HG03460 (cell line): Measurements from ENCODE around the gene CA10.

Source experiments
- ATAC-seq: cut with Tn5 transposase; IDR thresholded peaks from one replicate; pipeline ENCODE4 v1.9.1; 2021; ENCODE audit not compliant: unreplicated experiment

CA10 gene

DNA sequence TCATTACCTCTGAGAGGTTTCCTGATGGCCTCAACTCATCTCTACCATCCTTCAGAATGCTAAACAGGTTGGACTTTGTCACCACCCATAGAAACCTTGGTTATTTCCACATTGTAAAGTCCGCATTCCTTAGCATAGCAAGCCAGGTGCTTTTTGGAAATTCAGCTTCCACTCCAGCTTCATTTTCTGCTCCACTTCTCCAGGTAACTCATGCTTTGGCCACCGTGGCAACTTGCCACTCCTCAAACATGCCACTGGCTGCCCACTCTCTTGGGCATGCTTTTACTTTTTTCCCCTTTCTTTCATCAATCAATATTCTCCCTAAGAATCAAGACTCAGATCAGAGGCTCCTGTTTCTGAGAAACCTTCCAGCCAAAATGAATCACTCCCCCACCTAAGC lies 203.3 kb downstream of the CA10 start:
- ATAC-seq = no peak

GRCh38 chr17:51954232-51954765 lies 204.2 kb downstream of the CA10 start:
- ATAC-seq = no peak

- no peak for ATAC-seq
Observed at GRCh38 chr17:51951741-51952140, 206.8 kb downstream of the CA10 start.

- ATAC-seq = no peak
Observed at GRCh38 chr17:51948128-51948527, 210.4 kb downstream of the CA10 start.

- no peak for ATAC-seq
Observed at GRCh38 chr17:51947160-51947735, 211.3 kb downstream of the CA10 start.

DNA sequence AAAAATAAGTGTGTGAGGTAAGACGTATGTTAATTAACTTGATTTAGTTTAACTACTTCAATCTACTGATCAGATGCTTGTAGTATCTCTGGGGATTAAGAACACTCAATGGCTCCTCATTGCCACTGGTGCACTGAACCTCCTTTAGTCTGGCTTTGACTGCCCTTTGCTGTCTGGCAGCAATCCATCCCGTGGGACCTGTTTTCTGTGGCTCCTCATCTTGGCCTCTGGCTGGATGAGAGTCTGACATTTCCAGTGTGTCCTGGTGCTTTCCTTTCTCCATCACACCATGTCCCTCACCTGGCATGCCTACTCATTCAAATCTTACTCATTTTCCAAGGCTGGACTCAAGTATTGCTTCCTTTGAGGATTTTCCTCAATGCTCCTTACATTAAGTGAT lies 212.2 kb downstream of the CA10 start:
- no peak for ATAC-seq

DNA sequence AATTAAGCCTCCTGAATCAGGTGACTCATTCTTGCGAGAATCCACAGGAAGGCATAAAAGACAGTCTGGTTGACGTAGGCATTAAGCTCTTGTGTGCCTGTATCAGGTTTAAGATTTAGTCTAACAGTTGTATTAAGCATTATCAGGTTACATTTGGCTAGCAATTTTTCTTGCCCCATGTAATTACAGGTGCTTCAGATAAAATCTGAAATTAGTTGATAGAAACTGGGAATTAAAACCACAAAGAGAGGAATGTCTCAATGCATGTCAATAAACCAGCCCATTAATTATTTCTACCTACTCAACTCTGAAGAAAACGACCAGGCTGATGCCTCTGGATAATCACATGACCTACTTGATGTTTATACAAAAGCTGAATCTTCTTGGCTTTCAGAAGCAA lies 217.2 kb downstream of the CA10 start:
- ATAC-seq = no peak

- ATAC-seq = no peak
Observed at GRCh38 chr17:51937264-51937663, 221.2 kb downstream of the CA10 start.

GRCh38 chr17:51935477-51935876 lies 223.0 kb downstream of the CA10 start:
- ATAC-seq = no peak

DNA sequence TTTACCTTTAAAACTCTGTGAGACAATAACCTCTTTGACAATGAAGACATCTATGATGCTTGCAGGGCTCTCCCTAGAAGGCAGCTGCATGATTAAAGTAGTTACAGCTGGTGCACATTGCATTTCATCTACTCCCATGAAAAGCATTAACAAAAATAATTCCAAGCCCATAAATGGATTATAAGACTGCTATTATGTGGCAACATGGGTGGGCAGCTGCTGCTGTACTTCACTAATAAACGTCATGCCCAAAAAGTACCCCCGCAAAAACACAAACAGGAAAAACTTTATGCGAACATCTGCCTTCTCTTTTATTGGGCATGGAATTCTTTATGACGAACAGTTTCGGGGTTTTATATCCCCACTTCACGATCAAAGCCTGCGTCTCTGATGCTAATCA lies 224.9 kb downstream of the CA10 start:
- ATAC-seq = no peak

DNA sequence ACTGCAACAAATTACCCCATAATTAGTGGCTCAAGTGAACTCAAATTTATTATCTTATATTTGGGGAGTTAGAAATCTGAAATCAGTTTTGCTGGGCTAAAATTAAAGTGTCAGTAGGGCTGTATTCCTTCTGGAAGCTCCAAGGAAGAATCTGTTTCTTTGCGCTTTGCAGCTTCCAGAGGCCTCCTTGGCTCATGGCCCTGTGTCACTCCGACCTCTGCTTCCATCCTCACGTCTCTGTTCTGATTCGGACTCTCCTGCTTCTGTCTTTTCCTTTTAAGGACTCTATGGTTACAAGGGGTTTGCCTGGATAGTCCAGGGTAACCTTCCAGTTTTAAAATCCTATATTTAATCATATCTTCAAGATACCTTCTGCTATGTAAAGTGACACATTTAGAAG lies 232.1 kb downstream of the CA10 start:
- ATAC-seq = no peak

- ATAC-seq = no peak
Observed at GRCh38 chr17:51921500-51921899, 237.0 kb downstream of the CA10 start.

DNA sequence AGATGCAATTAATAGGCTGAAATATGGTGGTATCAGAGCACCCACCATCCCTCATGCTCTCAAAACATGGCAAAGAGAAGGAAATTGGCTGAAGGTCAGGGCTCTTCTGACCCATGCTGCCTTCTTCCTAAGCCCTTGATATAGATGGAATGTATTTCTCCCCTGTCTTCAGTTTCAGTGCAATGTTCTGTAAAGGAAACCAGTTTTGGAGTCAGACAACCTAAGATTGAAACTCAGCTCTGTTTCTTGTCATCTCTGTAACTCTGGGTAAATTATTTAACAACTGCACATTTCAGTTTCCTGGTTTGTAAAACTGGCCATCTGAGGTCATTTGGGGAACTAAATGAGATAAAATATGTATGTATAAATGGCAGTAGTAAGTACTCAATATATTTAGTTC lies 243.9 kb downstream of the CA10 start:
- ATAC-seq = peak; percentile 76

DNA sequence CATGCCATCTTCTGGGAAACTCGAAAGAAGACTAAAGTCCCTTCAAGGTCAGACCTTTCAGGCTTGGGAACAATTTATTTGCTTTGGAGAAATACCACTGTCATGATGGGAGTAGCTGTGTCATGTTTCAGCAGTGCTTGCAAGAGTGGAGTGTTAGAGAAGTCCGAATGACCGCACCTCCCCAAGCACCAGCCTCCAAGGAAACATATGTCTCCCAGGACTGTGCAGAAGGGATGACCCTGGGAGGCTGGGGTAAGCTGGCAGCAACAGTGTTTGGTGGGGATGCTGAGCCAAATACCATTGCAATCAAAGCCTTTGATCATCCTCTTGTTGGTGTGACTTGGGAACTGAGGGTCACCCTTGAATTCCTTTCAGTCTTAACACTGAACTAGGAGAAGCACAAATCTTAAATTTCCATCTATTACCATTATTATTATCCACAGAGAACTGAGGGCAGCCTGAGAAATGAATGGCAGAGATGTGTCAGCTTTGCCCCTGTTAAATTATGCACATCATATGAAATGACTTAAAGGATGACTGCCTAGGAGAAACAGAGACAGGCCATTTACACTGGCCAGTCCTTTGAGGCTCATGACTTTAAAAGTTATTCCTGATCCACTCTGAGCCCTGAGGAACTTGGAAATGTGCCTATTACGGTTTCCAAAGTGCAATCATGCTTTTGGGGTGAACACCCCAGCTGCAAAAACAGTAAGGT lies 244.9 kb downstream of the CA10 start:
- ATAC-seq = no peak

GRCh38 chr17:51912939-51913338 lies 245.6 kb downstream of the CA10 start:
- no peak for ATAC-seq

DNA sequence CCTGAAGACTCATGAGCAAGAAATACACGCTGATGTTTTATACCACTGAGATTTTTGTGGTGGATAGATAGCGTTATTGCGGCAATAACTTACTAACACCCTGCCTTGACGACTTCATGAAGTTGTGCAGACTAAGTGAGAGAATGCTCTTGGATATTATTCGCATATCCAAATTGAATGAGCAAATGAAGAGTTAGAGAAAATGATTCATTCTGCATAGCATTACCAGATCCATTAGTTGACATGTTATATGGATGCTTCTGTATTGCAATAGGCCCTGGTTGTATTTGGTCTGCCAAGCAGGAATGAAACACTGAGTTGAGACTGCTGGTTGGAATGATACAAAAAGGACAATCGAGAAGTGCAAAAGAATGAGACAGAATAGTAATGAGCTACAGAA lies 247.3 kb downstream of the CA10 start:
- no peak for ATAC-seq

GRCh38 chr17:51909971-51910370 lies 248.5 kb downstream of the CA10 start:
- ATAC-seq = no peak

DNA sequence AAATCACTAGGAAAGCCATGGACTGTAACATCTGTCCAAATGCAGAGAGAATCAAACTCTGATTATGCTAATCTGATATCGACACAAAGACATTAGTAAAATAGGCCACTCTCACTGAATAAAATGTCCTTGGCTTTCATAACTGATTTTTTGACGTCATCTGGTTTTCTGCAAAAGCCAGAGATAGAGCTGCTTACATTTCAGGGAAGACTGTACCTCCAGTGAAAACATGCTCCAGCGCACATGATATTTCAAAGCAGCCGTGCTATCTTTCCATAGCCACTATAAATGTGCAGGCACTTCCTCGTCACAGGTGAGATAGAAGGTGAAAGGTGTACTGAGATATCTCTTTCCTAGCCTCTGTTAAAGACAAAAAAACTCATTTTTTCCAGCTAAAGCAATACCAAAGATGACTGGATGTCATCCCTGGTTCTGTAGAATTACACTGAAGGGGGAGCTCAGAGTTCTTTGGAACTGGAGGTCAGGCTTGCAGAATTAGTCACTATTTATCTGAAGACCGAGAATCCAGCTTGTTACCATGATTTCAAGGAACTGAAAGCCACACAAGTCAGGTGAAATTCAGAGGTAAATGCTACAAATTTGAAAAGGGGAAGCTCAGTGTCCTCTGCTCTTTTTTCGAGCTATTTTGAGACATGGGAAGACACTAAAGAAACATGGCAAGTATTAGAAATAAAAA lies 249.5 kb downstream of the CA10 start:
- ATAC-seq = no peak

DNA sequence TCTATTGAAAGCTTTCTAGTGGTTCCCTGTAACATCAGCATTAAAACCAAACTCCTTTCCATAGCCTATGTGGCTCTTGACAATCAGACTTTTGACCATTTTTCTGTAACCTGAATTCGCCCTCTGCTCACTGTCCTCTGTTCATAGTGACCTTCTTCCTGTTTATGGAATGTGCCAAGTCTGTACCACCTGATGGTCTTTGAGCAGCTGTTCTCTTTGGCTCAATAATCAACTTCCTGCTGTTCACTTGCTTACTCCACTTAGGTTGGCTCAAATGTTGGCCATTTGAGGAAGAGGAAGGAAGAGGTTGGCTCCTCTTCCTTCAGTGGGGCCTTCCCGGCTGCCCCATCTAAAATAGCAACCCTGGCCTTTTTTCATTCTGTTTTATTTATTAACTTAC lies 251.5 kb downstream of the CA10 start:
- no peak for ATAC-seq

- ATAC-seq = no peak
Observed at GRCh38 chr17:51904379-51904778, 254.1 kb downstream of the CA10 start.

GRCh38 chr17:51901242-51901641 lies 257.3 kb downstream of the CA10 start:
- ATAC-seq = no peak

DNA sequence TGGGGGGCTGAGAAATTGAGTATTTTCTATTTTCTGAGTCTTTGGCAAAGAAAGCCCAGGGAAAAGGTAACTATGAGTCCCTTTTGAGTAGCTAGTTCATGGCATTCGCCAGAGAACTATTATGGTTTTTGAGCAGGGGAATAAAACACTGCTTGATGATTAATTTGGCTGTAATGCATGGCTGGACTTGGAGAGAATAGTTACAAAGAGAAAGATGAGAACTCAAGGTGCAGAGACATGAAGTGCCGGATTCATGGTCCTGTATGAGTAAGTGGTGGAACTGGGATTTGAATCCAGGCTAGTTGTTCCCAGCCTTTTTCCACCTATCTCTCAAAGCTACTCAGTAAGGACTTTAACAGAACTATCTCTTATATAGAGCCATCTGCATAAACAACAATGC lies 266.6 kb downstream of the CA10 start:
- no peak for ATAC-seq
